Right lobe of liver (tissue), 4 donors: Measurements from ENCODE around the gene AVL9.

Source experiments
- CTCF ChIP-seq, 4 donors: fragments of 200-600 bp in 3 of 4; fragments of 450-650 bp in 1 of 4; IDR thresholded peaks; one replicate each; pipeline versions ENCODE4 v1.5.1 to v1.8.0; 2016 to 2022; ENCODE audit warnings: antibody characterized with exemption in 4 of 4, mild to moderate bottlenecking in 2 of 4
- POLR2A ChIP-seq: fragments of 450-650 bp; IDR thresholded peaks from one replicate; pipeline ENCODE4 v1.6.1; 2017; ENCODE audit warnings: antibody characterized with exemption, mild to moderate bottlenecking
- donor health status: DM: no; HTN: no; CAD: no.
- donor health status: DM: no; HTN: no; CAD: no.
- donor health status: DM: no; HTN: yes; CAD: no.

DNA sequence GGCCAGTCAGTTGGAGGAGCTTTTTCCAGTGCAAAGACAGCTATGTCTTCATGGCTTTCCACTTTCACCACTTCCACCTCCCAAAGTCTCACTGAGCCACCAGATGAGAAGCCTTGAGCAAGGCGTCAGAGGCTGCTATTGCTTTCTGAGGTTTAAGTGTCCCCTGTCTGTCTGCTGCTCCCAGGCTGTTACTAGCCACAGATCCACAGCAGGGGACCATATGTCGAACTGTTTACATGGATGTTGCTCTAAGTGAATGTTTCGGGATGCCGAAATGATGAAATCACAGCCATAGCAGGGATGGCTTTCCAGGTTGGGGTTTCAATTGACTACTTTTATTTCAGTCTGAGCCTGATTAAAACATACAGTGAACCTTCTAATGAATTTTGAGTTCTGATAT, 88.5 kb downstream of the AVL9 start:
- TF ChIP-seq CTCF (IDR thresholded peaks at IDR 0.05) (no peak), POLR2A (no peak)
